ENCODE measurements around the gene OPRL1. TPM values are rescaled to one million over a fixed set of nuclear protein-coding genes. Genes with fewer than 3 reads are reported as not detected.

The OPRL1 gene
- total RNA-seq, 1 donor from 2014 or later, result 10.2 TPM

GRCh38 chr20:64111841-64112641 lies 32.2 kb downstream of the OPRL1 start:
- Mint-ChIP-seq H3K9me3 (ENCODE audit: unreplicated experiment) (no peaks in the 10 kb centered on the region), H3K36me3 (ENCODE audit: low read depth, unreplicated experiment) (no peaks in the 10 kb centered on the region), H3K27ac (ENCODE audit: unreplicated experiment) (no peak overlapping the region), H3K4me3 (ENCODE audit: unreplicated experiment) (no peak overlapping the region), H3K4me1 (ENCODE audit: unreplicated experiment) (no peaks in the 10 kb centered on the region), H3K27me3 (ENCODE audit: unreplicated experiment) (peaks cover 6% of the 10 kb centered on the region)
- TF ChIP-seq, protein P1, sequence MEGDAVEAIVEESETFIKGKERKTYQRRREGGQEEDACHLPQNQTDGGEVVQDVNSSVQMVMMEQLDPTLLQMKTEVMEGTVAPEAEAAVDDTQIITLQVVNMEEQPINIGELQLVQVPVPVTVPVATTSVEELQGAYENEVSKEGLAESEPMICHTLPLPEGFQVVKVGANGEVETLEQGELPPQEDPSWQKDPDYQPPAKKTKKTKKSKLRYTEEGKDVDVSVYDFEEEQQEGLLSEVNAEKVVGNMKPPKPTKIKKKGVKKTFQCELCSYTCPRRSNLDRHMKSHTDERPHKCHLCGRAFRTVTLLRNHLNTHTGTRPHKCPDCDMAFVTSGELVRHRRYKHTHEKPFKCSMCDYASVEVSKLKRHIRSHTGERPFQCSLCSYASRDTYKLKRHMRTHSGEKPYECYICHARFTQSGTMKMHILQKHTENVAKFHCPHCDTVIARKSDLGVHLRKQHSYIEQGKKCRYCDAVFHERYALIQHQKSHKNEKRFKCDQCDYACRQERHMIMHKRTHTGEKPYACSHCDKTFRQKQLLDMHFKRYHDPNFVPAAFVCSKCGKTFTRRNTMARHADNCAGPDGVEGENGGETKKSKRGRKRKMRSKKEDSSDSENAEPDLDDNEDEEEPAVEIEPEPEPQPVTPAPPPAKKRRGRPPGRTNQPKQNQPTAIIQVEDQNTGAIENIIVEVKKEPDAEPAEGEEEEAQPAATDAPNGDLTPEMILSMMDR (IDR thresholded peaks at IDR 0.05; ENCODE audit: unreplicated experiment), result no peak
- no peak for DNase-seq (ENCODE audit: low spot score)

- Mint-ChIP-seq H3K4me1 (ENCODE audit: unreplicated experiment) (no peaks in the 10 kb centered on the region), H3K27me3 (ENCODE audit: unreplicated experiment) (peaks cover 6% of the 10 kb centered on the region), H3K27ac (ENCODE audit: unreplicated experiment) (no peak overlapping the region), H3K4me3 (ENCODE audit: unreplicated experiment) (no peak overlapping the region), H3K9me3 (ENCODE audit: unreplicated experiment) (no peaks in the 10 kb centered on the region), H3K36me3 (ENCODE audit: low read depth, unreplicated experiment) (no peaks in the 10 kb centered on the region)
- TF ChIP-seq, protein P1 (IDR thresholded peaks at IDR 0.05; ENCODE audit: unreplicated experiment), result no peak
- DNase-seq (ENCODE audit: low spot score), result no peak
Observed at GRCh38 chr20:64112691-64113443, 33.0 kb downstream of the OPRL1 start.

GRCh38 chr20:64113444-64113775 lies 33.5 kb downstream of the OPRL1 start:
- no peaks in the 10 kb centered on the region for H3K36me3 Mint-ChIP-seq (ENCODE audit: low read depth, unreplicated experiment)
- H3K27me3 Mint-ChIP-seq (ENCODE audit: unreplicated experiment), result peaks cover 6% of the 10 kb centered on the region
- H3K9me3 Mint-ChIP-seq (ENCODE audit: unreplicated experiment), result no peaks in the 10 kb centered on the region
- no peak overlapping the region for H3K4me3 Mint-ChIP-seq (ENCODE audit: unreplicated experiment)
- no peak for DNase-seq (ENCODE audit: low spot score)
- no peaks in the 10 kb centered on the region for H3K4me1 Mint-ChIP-seq (ENCODE audit: unreplicated experiment)
- TF ChIP-seq, protein P1 (IDR thresholded peaks at IDR 0.05; ENCODE audit: unreplicated experiment), result no peak
- no peak overlapping the region for H3K27ac Mint-ChIP-seq (ENCODE audit: unreplicated experiment)

DNA sequence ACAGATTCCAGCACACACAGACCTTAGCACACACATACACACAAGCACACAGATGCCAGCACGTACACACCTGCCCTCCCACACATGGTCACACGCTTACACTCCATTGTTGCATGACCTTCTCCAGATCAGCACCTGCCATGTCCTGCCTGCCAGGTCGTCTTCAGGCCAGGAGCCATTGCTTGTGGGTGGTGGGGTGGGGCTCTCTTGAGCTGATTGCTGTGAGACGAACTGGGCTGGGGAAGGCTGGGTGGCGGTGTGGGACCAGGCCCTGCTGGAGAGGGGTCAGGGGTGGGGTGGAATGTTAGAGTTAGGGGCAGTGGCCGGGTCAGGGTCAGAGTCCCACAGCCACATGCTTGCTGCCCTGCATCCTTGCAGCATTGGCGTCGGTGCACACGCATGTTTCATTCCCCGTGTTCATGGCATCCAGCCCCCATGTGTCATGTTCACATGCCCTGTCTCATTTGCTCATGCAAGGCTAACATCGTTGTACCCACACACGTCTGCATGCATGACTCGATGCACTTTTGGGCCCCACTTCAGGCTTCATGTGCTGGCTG lies 34.0 kb downstream of the OPRL1 start:
- no peak overlapping the region for H3K4me3 Mint-ChIP-seq (ENCODE audit: unreplicated experiment)
- no peaks in the 10 kb centered on the region for H3K9me3 Mint-ChIP-seq (ENCODE audit: unreplicated experiment)
- no peak for DNase-seq (ENCODE audit: low spot score)
- H3K4me1 Mint-ChIP-seq (ENCODE audit: unreplicated experiment), result no peaks in the 10 kb centered on the region
- TF ChIP-seq, protein P1 (IDR thresholded peaks at IDR 0.05; ENCODE audit: unreplicated experiment), result no peak
- H3K27me3 Mint-ChIP-seq (ENCODE audit: unreplicated experiment), result peaks cover 6% of the 10 kb centered on the region
- no peak overlapping the region for H3K27ac Mint-ChIP-seq (ENCODE audit: unreplicated experiment)
- no peaks in the 10 kb centered on the region for H3K36me3 Mint-ChIP-seq (ENCODE audit: low read depth, unreplicated experiment)

Measured in endothelial cell (in vitro differentiated cells).